HepG2 (cell line): ENCODE measurements around the gene GUCY1A2. TPM values are rescaled to one million over a fixed set of nuclear protein-coding genes. Genes with fewer than 3 reads are reported as not detected.
"Not testable (repeated sequence)": the region's sequence is repeated elsewhere in the genome, so short reads cannot be mapped to it uniquely, and the experiment has no call there.

Experiments used
- ATAC-seq: fragments of 200-7000 bp; cut with Tn5 transposase; 3 replicates; pipeline ENCODE4 v1.9.1; 2020; ENCODE audit warnings: mild to moderate bottlenecking, moderate library complexity
- BruUV-seq: library from RNA; stranded (reverse); fragments of 400-500 nt; replicated peaks from 2 replicates; lab custom pipeline; 2021; lab: Mats Ljungman, UMichigan
- CTCF ChIA-PET: fragments of 300-600 bp; formaldehyde crosslinking; extraction: SDS; loops from one replicate; lab custom pipeline; 2021; ENCODE audit warnings: low total read pairs, inconsistent platforms, low intra/inter-chr PET ratio; lab: Yijun Ruan, JAX
- POLR2A ChIA-PET: fragments of 350-600 bp; sonication (Branson Sonifier 250); formaldehyde crosslinking; loops from one replicate; lab custom pipeline; 2020; ENCODE audit warnings: antibody characterized with exemption, inconsistent platforms; lab: Yijun Ruan, JAX
- DNase-seq: peaks from one replicate; pipeline ENCODE4 v3.0.0-alpha.2; 2015; ENCODE audit warnings: low spot score
- FAIRE-seq: peaks from 3 replicates; lab custom pipeline; 2011; peaks lifted over from hg19 to GRCh38; lab: Jason Lieb, UNC
- H2AFZ ChIP-seq: one replicate; pipeline ENCODE4 v1.6.1; 2011; ENCODE audit warnings: low read length, inconsistent platforms
- H3K27ac ChIP-seq: fragments of 300-600 bp; 3 replicates; pipeline ENCODE4 v1.8.0; 2011; ENCODE audit warnings: mixed run types, mild to moderate bottlenecking, mixed read lengths, low read length, inconsistent platforms; ENCODE audit not compliant: insufficient read depth; ENCODE audit errors: extremely low read length
- H3K27me3 ChIP-seq, 2 experiments: fragments of 200-600 bp in 1 of 2; 2 replicates in 1 of 2; 3 replicates in 1 of 2; pipeline versions ENCODE4 v1.6.0 to v1.8.0; 2011; ENCODE audit warnings: low read length in 2 of 2, mild to moderate bottlenecking in 2 of 2, moderate library complexity in 2 of 2, inconsistent platforms in 1 of 2; ENCODE audit not compliant: insufficient read depth in 2 of 2, control insufficient read depth in 1 of 2
- H3K36me3 ChIP-seq, 2 experiments: fragments of 200-600 bp in 1 of 2; replicated peaks in 1 of 2; 2 replicates in 1 of 2; 3 replicates in 1 of 2; pipeline versions ENCODE4 v1.5.1 to v1.8.0; 2011; ENCODE audit warnings: low read length in 2 of 2, inconsistent platforms in 1 of 2; ENCODE audit not compliant: insufficient read depth in 2 of 2, control insufficient read depth in 1 of 2
- H3K4me1 ChIP-seq: 2 replicates; pipeline ENCODE4 v1.5.1; 2012; ENCODE audit warnings: low read length, inconsistent platforms; ENCODE audit not compliant: insufficient read depth
- H3K4me2 ChIP-seq: 2 replicates; pipeline ENCODE4 v1.6.0; 2011; ENCODE audit warnings: low read depth, low read length, inconsistent platforms
- H3K4me3 ChIP-seq, 3 experiments: fragments of 200-600 bp in 1 of 3; sonication (generic), shearing (Covaris generic) in 1 of 3; replicated peaks in 1 of 3; 2 replicates each; pipeline ENCODE4 v1.5.1; 2011 to 2016; ENCODE audit warnings: low read length in 3 of 3, inconsistent platforms in 2 of 3, low read depth in 2 of 3, mild to moderate bottlenecking in 2 of 3, control low read depth in 1 of 3, mixed read lengths in 1 of 3; ENCODE audit not compliant: insufficient read depth in 1 of 3
- H3K79me2 ChIP-seq: one replicate; pipeline ENCODE4 v1.6.1; 2011; ENCODE audit warnings: low read length, inconsistent platforms; ENCODE audit not compliant: insufficient read depth
- H3K9ac ChIP-seq: 2 replicates; pipeline ENCODE4 v1.6.0; 2011; ENCODE audit warnings: mild to moderate bottlenecking, low read depth, low read length, inconsistent platforms; ENCODE audit not compliant: insufficient read depth
- H3K9me3 ChIP-seq: 2 replicates; pipeline ENCODE4 v1.5.1; 2012; ENCODE audit warnings: mild to moderate bottlenecking, low read length
- H4K20me1 ChIP-seq: 2 replicates; pipeline ENCODE4 v1.6.0; 2011; ENCODE audit warnings: inconsistent platforms, mild to moderate bottlenecking, low read length, moderate library complexity; ENCODE audit not compliant: insufficient read depth
- MAFF ChIP-seq: IDR thresholded peaks from 2 replicates; pipeline ENCODE4 v1.6.1; 2011; ENCODE audit warnings: low read depth, low read length, improper control_type of control experiment
- MAFK ChIP-seq, 2 experiments: IDR thresholded peaks in 1 of 2; conservative IDR thresholded peaks in 1 of 2; 2 replicates each; pipeline ENCODE4 v1.6.1; 2011; ENCODE audit warnings: improper control_type of control experiment in 2 of 2, low read length in 2 of 2
- MIER2 ChIP-seq: IDR thresholded peaks from 2 replicates; pipeline ENCODE4 v1.6.1; 2016; ENCODE audit warnings: missing biosample characterization, missing genetic modification reagents
- ZBTB43 ChIP-seq: sonication (generic); formaldehyde crosslinking; conservative IDR thresholded peaks from 2 replicates; pipeline ENCODE4 v1.4.0; 2020; ENCODE audit warnings: missing genetic modification reagents
- ZNF235 ChIP-seq: sonication (generic); formaldehyde crosslinking; IDR thresholded peaks from 2 replicates; pipeline ENCODE4 v1.8.1; 2023; ENCODE audit warnings: mild to moderate bottlenecking, missing genetic modification reagents, borderline replicate concordance
- ZNF331 ChIP-seq: sonication (generic); formaldehyde crosslinking; IDR thresholded peaks from 2 replicates; pipeline ENCODE4 v1.4.0; 2020; ENCODE audit warnings: missing genetic modification reagents
- WGBS: methylation state at CpG from one replicate; pipeline ENCODE4 v1.1.6; 2017; ENCODE audit warnings: low lambda C conversion rate; 5-methylcytosine and 5-hydroxymethylcytosine counted together
- in situ Hi-C: cut with HindIII; loops from 2 replicates; pipeline ENCODE4 v1.10.0; 2017; ENCODE audit warnings: low pct_unique_long_range_greater_than_20kb; ENCODE audit not compliant: extremely low pct_ligation_motif_present
- intact Hi-C: fragments of 100-400 bp; cut with micrococcal nuclease; formaldehyde crosslinking; loops from one replicate; pipeline ENCODE4 v1.10.0; 2022; ENCODE audit not compliant: unreplicated experiment
- polyA plus RNA-seq, 8 experiments: library from polyadenylated mRNA; depleted of rRNA in 3 of 8; stranded (reverse) in 7 of 8; unstranded in 1 of 8; fragments of >200 nt; fragmentation: Illumina TruSeq in 4 of 8; extraction: Trizol in 4 of 8; gene quantifications; 2 replicates each; pipeline versions ENCODE4 v1.2.1 to v1.2.3, GENCODE V29; 2011 to 2016; ENCODE audit warnings: low read depth in 4 of 8, missing spikeins in 1 of 8, mixed read lengths in 1 of 8; ENCODE audit not compliant: insufficient read depth in 1 of 8
- total RNA-seq, 5 experiments: library from RNA; depleted of rRNA; stranded (reverse); fragments of >200 nt; fragmentation: Illumina TruSeq; extraction: Trizol; gene quantifications; 2 replicates each; pipeline ENCODE4 v1.2.3, GENCODE V29; 2016; ENCODE audit warnings: low read depth in 1 of 5
- TF ChIP-seq, protein P1 (sequence below): fragments of 450-650 bp; IDR thresholded peaks from 2 replicates; pipeline ENCODE4 v1.6.1; 2016

The GUCY1A2 gene
- total and polyA plus RNA-seq, 2 of the 13 experiments (the other 11 are each of a cell fraction or from before 2014, with no cell fraction given), result 0.01 to 0.07 TPM

DNA sequence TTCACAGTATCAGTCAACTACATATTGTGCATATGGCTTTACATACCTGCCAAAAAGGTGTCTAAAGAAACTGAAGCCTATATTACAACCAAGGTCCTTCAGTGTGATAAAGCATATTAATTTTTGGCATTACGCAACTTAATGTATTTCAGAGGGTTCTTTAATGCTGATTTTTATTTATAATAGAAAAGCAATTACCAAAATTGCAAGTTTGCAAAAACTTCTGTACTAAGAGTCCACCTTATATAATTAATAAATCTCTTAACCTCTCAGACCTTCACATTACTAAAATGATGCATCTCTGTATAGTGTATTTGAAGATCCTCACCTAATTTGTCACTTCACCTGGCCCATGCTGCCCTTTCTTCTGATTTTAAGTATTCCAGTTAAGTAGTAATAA, 128.6 kb downstream of the GUCY1A2 start:
- Histone ChIP-seq H3K36me3 (no peaks in the 10 kb centered on the region), H3K9me3 (no peaks in the 10 kb centered on the region), H3K27ac (no peak overlapping the region), H3K4me2 (no peak overlapping the region), H3K27me3 (no peaks in the 10 kb centered on the region), H2AFZ (no peak overlapping the region), H3K9ac (no peak overlapping the region), H3K4me1 (no peaks in the 10 kb centered on the region), H3K4me3 (no peak overlapping the region), H4K20me1 (no peaks in the 10 kb centered on the region), H3K79me2 (no peaks in the 10 kb centered on the region)
- no peak for DNase-seq
- ChIA-PET POLR2A (no interaction called here), CTCF (no interaction called here)
- no TSS peak for BruUV-seq
- FAIRE-seq, result no peak
- intact Hi-C loops (no loop called here), in situ Hi-C loops (no loop called here)
- peak in 1 of 2 experiments; percentile 62; a peak in 3 of 4 replicates for TF ChIP-seq MAFK (conservative IDR thresholded peaks at IDR 0.05 in 1 of 2, IDR thresholded peaks at IDR 0.05 in 1 of 2; ENCODE audit: low read length in 2 of 2)
- no peak for TF ChIP-seq ZBTB43 (CRISPR knock-in tag)
- TF ChIP-seq MAFF, result peak; percentile 65
- TF ChIP-seq, protein P1, sequence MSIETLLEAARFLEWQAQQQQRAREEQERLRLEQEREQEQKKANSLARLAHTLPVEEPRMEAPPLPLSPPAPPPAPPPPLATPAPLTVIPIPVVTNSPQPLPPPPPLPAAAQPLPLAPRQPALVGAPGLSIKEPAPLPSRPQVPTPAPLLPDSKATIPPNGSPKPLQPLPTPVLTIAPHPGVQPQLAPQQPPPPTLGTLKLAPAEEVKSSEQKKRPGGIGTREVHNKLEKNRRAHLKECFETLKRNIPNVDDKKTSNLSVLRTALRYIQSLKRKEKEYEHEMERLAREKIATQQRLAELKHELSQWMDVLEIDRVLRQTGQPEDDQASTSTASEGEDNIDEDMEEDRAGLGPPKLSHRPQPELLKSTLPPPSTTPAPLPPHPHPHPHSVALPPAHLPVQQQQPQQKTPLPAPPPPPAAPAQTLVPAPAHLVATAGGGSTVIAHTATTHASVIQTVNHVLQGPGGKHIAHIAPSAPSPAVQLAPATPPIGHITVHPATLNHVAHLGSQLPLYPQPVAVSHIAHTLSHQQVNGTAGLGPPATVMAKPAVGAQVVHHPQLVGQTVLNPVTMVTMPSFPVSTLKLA, result no peak
- ATAC-seq, result no peak
- WGBS, result 71% methylated on average over 1 of the region's 1 CpG

DNA sequence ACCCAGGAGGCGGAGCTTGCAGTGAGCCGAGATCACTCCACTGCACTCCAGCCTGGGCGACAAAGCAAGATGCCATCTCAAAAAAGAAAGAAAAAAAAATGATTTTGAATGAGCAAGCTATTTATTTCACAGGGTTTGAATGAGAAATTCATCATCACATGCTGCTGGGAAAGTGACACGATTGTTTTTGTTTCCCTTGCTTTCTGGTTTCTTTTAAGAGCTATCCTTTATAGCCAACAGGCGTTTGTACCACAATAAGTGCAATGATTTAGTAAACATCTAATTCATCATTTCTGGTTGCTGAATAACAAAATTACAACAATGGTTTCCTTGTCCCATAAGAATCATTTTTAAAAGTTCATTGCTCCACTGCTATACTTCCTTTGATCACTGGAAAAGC, 129.9 kb downstream of the GUCY1A2 start:
- Histone ChIP-seq H3K27me3 (no peaks in the 10 kb centered on the region), H3K9ac (no peak overlapping the region), H3K79me2 (no peaks in the 10 kb centered on the region), H4K20me1 (no peaks in the 10 kb centered on the region), H3K36me3 (no peaks in the 10 kb centered on the region), H2AFZ (no peak overlapping the region), H3K4me1 (no peaks in the 10 kb centered on the region), H3K27ac (no peak overlapping the region), H3K4me2 (no peak overlapping the region), H3K9me3 (no peaks in the 10 kb centered on the region), H3K4me3 (no peak overlapping the region)
- intact Hi-C loops (no loop called here), in situ Hi-C loops (no loop called here)
- BruUV-seq, result no TSS peak
- 12% methylated on average over 5 of the region's 5 CpGs for WGBS
- ATAC-seq (no peak), FAIRE-seq (no peak), DNase-seq (no peak)
- TF ChIP-seq ZNF235 (CRISPR knock-in tag) (no peak), ZNF331 (CRISPR knock-in tag) (no peak), MIER2 (CRISPR knock-in tag) (no peak)
- CTCF ChIA-PET, result no interaction called here
- POLR2A ChIA-PET, result no interaction called here

DNA sequence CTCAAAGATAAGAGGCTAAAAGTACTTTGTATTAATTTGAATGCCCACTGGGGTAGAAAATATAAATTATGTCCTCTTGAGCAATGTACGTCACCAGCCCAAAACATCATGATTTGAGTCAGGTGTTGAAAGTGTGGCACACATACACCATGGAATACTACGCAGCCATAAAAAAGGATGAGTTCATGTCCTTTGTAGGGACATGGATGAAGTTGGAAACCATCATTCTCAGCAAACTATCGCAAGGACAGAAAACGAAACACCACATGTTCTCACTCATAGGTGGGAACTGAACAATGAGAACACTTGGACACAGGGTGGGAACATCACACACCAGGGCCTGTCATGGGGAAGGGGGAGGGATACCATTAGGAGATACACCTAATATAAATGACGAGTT, 134.6 kb downstream of the GUCY1A2 start:
- H4K20me1 ChIP-seq, FAIRE-seq, H3K9ac ChIP-seq, H3K4me2 ChIP-seq, ATAC-seq, H2AFZ ChIP-seq, DNase-seq, CTCF ChIA-PET, H3K27me3 ChIP-seq, intact Hi-C loops, H3K79me2 ChIP-seq, H3K27ac ChIP-seq, BruUV-seq, H3K36me3 ChIP-seq, H3K4me3 ChIP-seq, POLR2A ChIA-PET, H3K4me1 ChIP-seq, in situ Hi-C loops, H3K9me3 ChIP-seq: not testable (repeated sequence)
- WGBS, result 27% methylated on average over 5 of the region's 5 CpGs
